Uterus (tissue), 4 donors: ENCODE measurements around the gene AFP. TPM values are rescaled to one million over a fixed set of nuclear protein-coding genes. Genes with fewer than 3 reads are reported as not detected.

Source experiments
- DNase-seq, 2 donors: peaks; one replicate each; pipeline ENCODE4 v3.0.0-alpha.2; 2019 to 2020
- H3K27ac ChIP-seq, 2 donors: fragments of 200-600 bp; sonication (generic); 1 replicate in 1 of 2; 2 replicates in 1 of 2; pipeline ENCODE4 v1.5.1; 2016 to 2018
- H3K27me3 ChIP-seq, 2 donors: fragments of 200-600 bp; sonication (generic); one replicate each; pipeline ENCODE4 v1.5.1; 2018 to 2019; ENCODE audit warnings: control low read depth in 1 of 2
- H3K36me3 ChIP-seq, 2 donors: fragments of 200-600 bp; sonication (generic); one replicate each; pipeline ENCODE4 v1.5.1; 2019; ENCODE audit warnings: control low read depth in 1 of 2
- H3K4me1 ChIP-seq, 2 donors: fragments of 200-600 bp; sonication (generic); one replicate each; pipeline ENCODE4 v1.5.1; 2018 to 2019; ENCODE audit warnings: control low read depth in 1 of 2
- H3K4me3 ChIP-seq, 2 donors: fragments of 200-600 bp; sonication (generic); 1 replicate in 1 of 2; 2 replicates in 1 of 2; pipeline ENCODE4 v1.5.1; 2018 to 2019; ENCODE audit warnings: mild to moderate bottlenecking in 1 of 2
- H3K9me3 ChIP-seq, 2 donors: fragments of 200-600 bp; sonication (generic); one replicate each; pipeline ENCODE4 v1.5.1; 2019; ENCODE audit warnings: control low read depth in 1 of 2
- POLR2A ChIP-seq, 2 donors: fragments of 450-650 bp; IDR thresholded peaks; one replicate each; pipeline ENCODE4 v1.6.1; 2016; ENCODE audit warnings: antibody characterized with exemption in 2 of 2, mild to moderate bottlenecking in 1 of 2, moderate library complexity in 1 of 2
- intact Hi-C: fragments of 100-400 bp; cut with DNase I; formaldehyde crosslinking; loops from one replicate; pipeline ENCODE4 v1.15.1; 2023; ENCODE audit warnings: low total_unique reads
- total RNA-seq, 4 donors: library from RNA; depleted of rRNA in 3 of 4; stranded (reverse); fragments of >200 nt in 3 of 4; gene quantifications; one replicate each; pipeline versions ENCODE4 v1.1.0 to v1.2.4, GENCODE V29; 2014 to 2023
- TF ChIP-seq, protein P1 (sequence below), 4 experiments: fragments of 200-600 bp in 2 of 4; fragments of 450-650 bp in 2 of 4; sonication (generic) in 2 of 4; IDR thresholded peaks; one replicate each; pipeline ENCODE4 v1.5.1; 2016 to 2019; ENCODE audit warnings: antibody characterized with exemption in 4 of 4, mild to moderate bottlenecking in 2 of 4, moderate library complexity in 1 of 4
- donor health status: DM: yes; HTN: yes; CAD: no.

The AFP gene
- total RNA-seq, 4 donors from 2014 or later, result not detected

DNA sequence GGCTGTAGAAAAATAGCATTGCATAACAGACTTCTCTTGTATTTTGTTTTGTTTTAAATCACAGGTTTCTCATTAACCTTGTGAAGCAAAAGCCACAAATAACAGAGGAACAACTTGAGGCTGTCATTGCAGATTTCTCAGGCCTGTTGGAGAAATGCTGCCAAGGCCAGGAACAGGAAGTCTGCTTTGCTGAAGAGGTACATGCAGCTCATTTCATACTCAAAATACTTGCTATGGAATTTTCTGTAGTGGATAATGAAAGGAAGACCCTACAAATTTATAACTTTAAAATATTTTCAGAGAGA is 17.6 kb downstream of the AFP start:
- Histone ChIP-seq H3K4me1 (no peaks in the 10 kb centered on the region), H3K4me3 (no peak overlapping the region), H3K36me3 (no peaks in the 10 kb centered on the region), H3K27me3 (no peaks in the 10 kb centered on the region), H3K9me3 (no peaks in the 10 kb centered on the region), H3K27ac (no peak overlapping the region)
- intact Hi-C loops, result no loop called here
- no peak for DNase-seq
- TF ChIP-seq, protein P1, sequence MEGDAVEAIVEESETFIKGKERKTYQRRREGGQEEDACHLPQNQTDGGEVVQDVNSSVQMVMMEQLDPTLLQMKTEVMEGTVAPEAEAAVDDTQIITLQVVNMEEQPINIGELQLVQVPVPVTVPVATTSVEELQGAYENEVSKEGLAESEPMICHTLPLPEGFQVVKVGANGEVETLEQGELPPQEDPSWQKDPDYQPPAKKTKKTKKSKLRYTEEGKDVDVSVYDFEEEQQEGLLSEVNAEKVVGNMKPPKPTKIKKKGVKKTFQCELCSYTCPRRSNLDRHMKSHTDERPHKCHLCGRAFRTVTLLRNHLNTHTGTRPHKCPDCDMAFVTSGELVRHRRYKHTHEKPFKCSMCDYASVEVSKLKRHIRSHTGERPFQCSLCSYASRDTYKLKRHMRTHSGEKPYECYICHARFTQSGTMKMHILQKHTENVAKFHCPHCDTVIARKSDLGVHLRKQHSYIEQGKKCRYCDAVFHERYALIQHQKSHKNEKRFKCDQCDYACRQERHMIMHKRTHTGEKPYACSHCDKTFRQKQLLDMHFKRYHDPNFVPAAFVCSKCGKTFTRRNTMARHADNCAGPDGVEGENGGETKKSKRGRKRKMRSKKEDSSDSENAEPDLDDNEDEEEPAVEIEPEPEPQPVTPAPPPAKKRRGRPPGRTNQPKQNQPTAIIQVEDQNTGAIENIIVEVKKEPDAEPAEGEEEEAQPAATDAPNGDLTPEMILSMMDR (IDR thresholded peaks at IDR 0.05), result no peak
- no peak for TF ChIP-seq POLR2A (IDR thresholded peaks at IDR 0.05)

DNA sequence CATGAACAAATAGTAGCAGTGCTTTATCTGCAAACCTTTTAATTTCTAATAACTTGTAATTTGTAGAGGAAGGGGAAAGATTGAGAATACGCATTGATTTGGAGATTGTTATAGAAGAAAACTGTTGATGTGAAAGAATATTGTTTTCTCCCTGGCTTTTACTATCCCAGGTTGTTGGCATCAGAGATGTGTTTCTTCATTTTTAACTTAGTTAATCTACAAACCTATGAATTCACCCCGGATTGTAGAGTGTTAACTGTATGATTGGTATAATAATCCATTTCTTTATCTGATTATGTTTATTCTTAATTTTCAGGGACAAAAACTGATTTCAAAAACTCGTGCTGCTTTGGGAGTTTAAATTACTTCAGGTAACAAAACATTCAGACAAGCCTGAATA is 18.9 kb downstream of the AFP start:
- H3K27me3 ChIP-seq, result no peaks in the 10 kb centered on the region
- H3K4me1 ChIP-seq, result no peaks in the 10 kb centered on the region
- no peak overlapping the region for H3K27ac ChIP-seq
- intact Hi-C loops, result no loop called here
- no peak for DNase-seq
- H3K36me3 ChIP-seq, result no peaks in the 10 kb centered on the region
- H3K9me3 ChIP-seq, result no peaks in the 10 kb centered on the region
- TF ChIP-seq POLR2A (IDR thresholded peaks at IDR 0.05), result no peak
- TF ChIP-seq, protein P1 (IDR thresholded peaks at IDR 0.05), result no peak
- H3K4me3 ChIP-seq, result no peak overlapping the region

DNA sequence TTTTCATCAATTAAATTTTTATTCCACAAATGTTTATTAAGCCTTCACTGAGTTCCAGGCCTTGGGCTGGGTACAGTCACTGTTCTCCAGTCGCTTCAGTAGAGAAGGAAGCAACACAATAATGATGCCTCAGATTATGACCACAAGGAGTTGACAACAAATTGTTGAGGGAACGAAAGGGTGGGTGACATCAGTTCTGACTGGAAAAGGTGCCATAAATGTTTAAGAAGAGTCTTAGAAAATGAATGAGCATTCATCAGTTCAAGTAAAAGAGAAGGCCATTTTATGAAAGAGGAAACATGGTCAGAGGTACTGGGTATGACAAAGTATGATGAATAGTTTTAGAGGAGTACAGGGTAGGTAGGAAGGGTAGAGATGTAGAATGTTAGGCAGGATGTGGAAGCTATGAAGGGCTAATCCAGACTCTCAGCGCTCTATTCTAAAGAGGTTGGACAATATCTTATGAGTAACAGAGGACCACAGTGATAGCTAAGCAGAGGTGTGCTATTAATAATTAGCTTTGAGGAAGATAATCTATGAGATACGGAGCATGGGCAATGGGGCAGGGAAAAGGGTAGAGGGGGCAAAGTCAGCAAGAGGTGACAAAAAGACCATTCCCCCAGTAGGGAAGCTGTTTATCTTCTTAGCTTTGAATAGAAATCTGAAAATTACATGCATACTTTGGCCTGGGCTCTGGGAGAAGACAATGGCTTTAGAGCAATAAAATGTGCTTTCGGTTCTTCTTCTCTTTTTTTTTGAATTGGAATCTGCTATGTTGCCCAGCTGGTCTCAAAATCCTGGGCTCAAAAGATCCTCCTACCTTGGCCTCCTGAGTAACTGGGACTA is 20.4 kb downstream of the AFP start:
- intact Hi-C loops, result no loop called here
- H3K4me3 ChIP-seq, result no peak overlapping the region

DNA sequence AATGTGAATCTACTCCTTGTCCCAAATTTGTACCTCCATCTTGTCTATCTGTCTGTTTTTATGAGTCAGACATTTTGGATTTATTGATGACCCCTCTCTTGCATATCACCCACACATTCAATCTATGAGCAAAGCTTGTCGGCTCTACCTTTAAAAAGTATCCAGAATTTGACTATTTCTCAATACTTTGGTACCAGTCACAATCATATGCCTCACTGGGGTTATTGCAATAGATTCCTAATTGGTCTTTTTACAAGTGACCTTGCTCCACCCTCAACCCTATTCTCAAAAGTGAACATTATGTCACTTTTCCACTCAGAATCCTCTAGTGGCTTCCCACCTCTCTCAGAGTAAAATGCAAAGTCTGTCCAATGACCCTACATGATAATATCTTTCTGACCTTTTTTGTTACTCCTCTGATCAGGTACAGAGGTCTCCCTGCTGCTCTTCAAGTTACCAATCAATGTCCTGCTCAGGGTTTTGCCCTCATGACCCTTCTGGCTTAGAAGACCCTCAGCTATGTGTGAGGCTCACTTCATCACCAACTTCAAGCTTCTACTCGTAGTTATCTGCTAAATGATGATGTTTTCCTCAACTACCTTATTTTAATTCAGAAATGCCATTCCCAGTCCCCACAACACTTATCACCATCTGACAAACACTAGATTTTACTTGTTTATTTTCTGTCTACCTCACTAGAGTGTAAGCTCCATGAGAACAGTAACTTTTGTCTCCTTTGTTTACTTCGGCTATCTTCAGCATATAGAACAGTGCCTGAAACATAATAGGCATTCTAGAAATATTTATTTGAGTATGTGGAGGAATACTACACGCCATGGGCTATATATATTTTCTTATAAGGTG is 22.4 kb downstream of the AFP start:
- intact Hi-C loops, result no loop called here
- Histone ChIP-seq H3K27me3 (no peaks in the 10 kb centered on the region), H3K36me3 (no peaks in the 10 kb centered on the region), H3K4me3 (no peak overlapping the region), H3K4me1 (no peaks in the 10 kb centered on the region), H3K9me3 (no peaks in the 10 kb centered on the region), H3K27ac (no peak overlapping the region)
- no peak for DNase-seq
- TF ChIP-seq, protein P1 (IDR thresholded peaks at IDR 0.05), result no peak
- TF ChIP-seq POLR2A (IDR thresholded peaks at IDR 0.05), result no peak

More for the DNA sequence above, 20.4 kb downstream of the AFP start:
- TF ChIP-seq, protein P1 (IDR thresholded peaks at IDR 0.05), result no peak
- TF ChIP-seq POLR2A (IDR thresholded peaks at IDR 0.05), result no peak
- DNase-seq, result no peak
- no peak overlapping the region for H3K27ac ChIP-seq
- no peaks in the 10 kb centered on the region for H3K4me1 ChIP-seq
- no peaks in the 10 kb centered on the region for H3K9me3 ChIP-seq
- no peaks in the 10 kb centered on the region for H3K27me3 ChIP-seq
- H3K36me3 ChIP-seq, result no peaks in the 10 kb centered on the region

- Histone ChIP-seq H3K9me3 (no peaks in the 10 kb centered on the region), H3K36me3 (no peaks in the 10 kb centered on the region), H3K27ac (no peak overlapping the region), H3K4me3 (no peak overlapping the region), H3K27me3 (no peaks in the 10 kb centered on the region), H3K4me1 (no peaks in the 10 kb centered on the region)
- TF ChIP-seq POLR2A (IDR thresholded peaks at IDR 0.05), result no peak
- intact Hi-C loops, result no loop called here
- DNase-seq, result no peak
Observed at GRCh38 chr4:73459048-73459421, 23.0 kb downstream of the AFP start.
